GM12892 (cell line): Measurements from ENCODE around the gene SURF4.
"Not testable (repeated sequence)": the region's sequence is repeated elsewhere in the genome, so short reads cannot be mapped to it uniquely, and the experiment has no call there.

ENCODE experiments used
- POLR2A ChIP-seq: IDR thresholded peaks from 2 replicates; pipeline ENCODE4 v1.6.1; 2011; ENCODE audit warnings: low read depth, low read length, control low read depth
- POLR2AphosphoS5 ChIP-seq: IDR thresholded peaks from 2 replicates; pipeline ENCODE4 v1.6.1; 2011; ENCODE audit warnings: low read depth, low read length, control low read depth
- TAF1 ChIP-seq: IDR thresholded peaks from 2 replicates; pipeline ENCODE4 v1.6.1; 2011; ENCODE audit warnings: low read depth, mild to moderate bottlenecking, control low read depth, low read length, borderline replicate concordance

DNA sequence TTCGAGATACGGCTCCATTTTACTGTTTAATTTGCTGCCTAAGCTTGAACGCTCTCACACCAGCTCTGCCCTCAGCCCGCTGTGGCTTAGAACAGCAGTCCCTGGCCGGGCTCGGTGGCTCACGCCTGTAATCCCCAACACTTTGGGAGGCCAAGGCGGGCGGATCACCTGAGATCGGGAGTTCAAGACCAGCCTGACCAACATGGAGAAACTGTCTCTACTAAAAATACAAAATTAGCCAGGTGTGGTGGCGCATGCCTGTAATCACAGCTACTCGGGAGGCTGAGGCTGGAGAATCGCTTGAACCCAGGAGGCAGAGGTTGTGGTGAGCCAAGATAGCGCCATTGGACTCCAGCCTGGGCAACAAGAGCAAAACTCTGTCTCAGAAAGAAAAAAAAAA, 1.4 kb upstream of the SURF4 start:
- not testable (repeated sequence) for TF ChIP-seq TAF1, POLR2A, POLR2AphosphoS5
